Measurements from ENCODE around the gene RPS6KC1.

GRCh38 chr1:213273546-213273945 is 222.5 kb downstream of the RPS6KC1 start:
- TF ChIP-seq HIVEP1 (CRISPR knock-in tag; IDR thresholded peaks at IDR 0.05) (no peak), MAX (CRISPR knock-in tag; IDR thresholded peaks at IDR 0.05) (no peak), GTF2B (IDR thresholded peaks at IDR 0.05; ENCODE audit: extremely low read depth, insufficient read length) (no peak), SMARCC2 (IDR thresholded peaks at IDR 0.05; ENCODE audit: low read depth) (no peak), ETV6 (IDR thresholded peaks at IDR 0.05; ENCODE audit: borderline replicate concordance in 1 of 2, low read depth in 2 of 2, low read length in 1 of 2) (no peak), ETV6 (CRISPR knock-in tag; IDR thresholded peaks at IDR 0.05; ENCODE audit: borderline replicate concordance) (no peak)
- TF ChIP-seq, protein P1, sequence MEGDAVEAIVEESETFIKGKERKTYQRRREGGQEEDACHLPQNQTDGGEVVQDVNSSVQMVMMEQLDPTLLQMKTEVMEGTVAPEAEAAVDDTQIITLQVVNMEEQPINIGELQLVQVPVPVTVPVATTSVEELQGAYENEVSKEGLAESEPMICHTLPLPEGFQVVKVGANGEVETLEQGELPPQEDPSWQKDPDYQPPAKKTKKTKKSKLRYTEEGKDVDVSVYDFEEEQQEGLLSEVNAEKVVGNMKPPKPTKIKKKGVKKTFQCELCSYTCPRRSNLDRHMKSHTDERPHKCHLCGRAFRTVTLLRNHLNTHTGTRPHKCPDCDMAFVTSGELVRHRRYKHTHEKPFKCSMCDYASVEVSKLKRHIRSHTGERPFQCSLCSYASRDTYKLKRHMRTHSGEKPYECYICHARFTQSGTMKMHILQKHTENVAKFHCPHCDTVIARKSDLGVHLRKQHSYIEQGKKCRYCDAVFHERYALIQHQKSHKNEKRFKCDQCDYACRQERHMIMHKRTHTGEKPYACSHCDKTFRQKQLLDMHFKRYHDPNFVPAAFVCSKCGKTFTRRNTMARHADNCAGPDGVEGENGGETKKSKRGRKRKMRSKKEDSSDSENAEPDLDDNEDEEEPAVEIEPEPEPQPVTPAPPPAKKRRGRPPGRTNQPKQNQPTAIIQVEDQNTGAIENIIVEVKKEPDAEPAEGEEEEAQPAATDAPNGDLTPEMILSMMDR (IDR thresholded peaks at IDR 0.05 in 2 of 3, conservative IDR thresholded peaks at IDR 0.05 in 1 of 3; ENCODE audit: insufficient read depth in 2 of 3, low read depth in 1 of 3, low read length in 3 of 3): no peak

All from K562 (cell line).